GM23338 (cell line): Measurements from ENCODE around the gene FTH1. TPM values are rescaled to one million over a fixed set of nuclear protein-coding genes. Genes with fewer than 3 reads are reported as not detected.
A peak's percentile ranks its signal among the peaks of the same experiment; 100 is the strongest.

Experiments used
- ATAC-seq: fragments of 200-7000 bp; cut with Tn5 transposase; 3 replicates; pipeline ENCODE4 v1.9.1; 2020
- DNase-seq: peaks from one replicate; pipeline ENCODE4 v3.0.0-alpha.2; 2015; ENCODE audit warnings: low spot score
- H2AFZ ChIP-seq: fragments of 200-600 bp; sonication (generic); 2 replicates; pipeline ENCODE4 v1.8.0; 2016; ENCODE audit warnings: antibody characterized with exemption, mild to moderate bottlenecking, moderate library complexity
- H3F3A ChIP-seq: fragments of 200-600 bp; sonication (generic); replicated peaks from 2 replicates; pipeline ENCODE4 v1.8.0; 2017; ENCODE audit warnings: antibody characterized with exemption, mixed run types, low read depth
- H3K27ac ChIP-seq: fragments of 200-600 bp; sonication (generic); 2 replicates; pipeline ENCODE4 v1.6.1; 2016; ENCODE audit warnings: low read depth
- H3K27me3 ChIP-seq: fragments of 200-600 bp; sonication (generic); 2 replicates; pipeline ENCODE4 v1.8.0; 2016; ENCODE audit warnings: mild to moderate bottlenecking, mixed run types, moderate library complexity; ENCODE audit not compliant: insufficient read depth
- H3K36me3 ChIP-seq: fragments of 200-600 bp; sonication (generic); 2 replicates; pipeline ENCODE4 v1.8.0; 2016; ENCODE audit warnings: mild to moderate bottlenecking; ENCODE audit not compliant: insufficient read depth
- H3K4me1 ChIP-seq: fragments of 200-600 bp; sonication (generic); 2 replicates; pipeline ENCODE4 v1.8.0; 2016; ENCODE audit warnings: mild to moderate bottlenecking, moderate library complexity; ENCODE audit not compliant: insufficient read depth
- H3K4me2 ChIP-seq: fragments of 200-600 bp; sonication (generic); 2 replicates; pipeline ENCODE4 v1.7.1; 2017; ENCODE audit warnings: mixed run types
- H3K4me3 ChIP-seq: fragments of 200-600 bp; sonication (generic); 2 replicates; pipeline ENCODE4 v1.6.1; 2016; ENCODE audit warnings: mixed run types
- H3K79me2 ChIP-seq: fragments of 200-600 bp; sonication (generic); replicated peaks from 2 replicates; pipeline ENCODE4 v1.8.0; 2017; ENCODE audit warnings: mild to moderate bottlenecking; ENCODE audit not compliant: insufficient read depth
- H3K9me2 ChIP-seq: fragments of 200-600 bp; sonication (generic); 2 replicates; pipeline ENCODE4 v1.8.0; 2017; ENCODE audit not compliant: insufficient read depth
- H4K20me1 ChIP-seq: fragments of 200-600 bp; sonication (generic); replicated peaks from 2 replicates; pipeline ENCODE4 v1.8.0; 2017; ENCODE audit warnings: mild to moderate bottlenecking; ENCODE audit not compliant: insufficient read depth
- H3K27ac Mint-ChIP-seq: 2 replicates; pipeline ENCODE4 v1.8.0; 2020; ENCODE audit warnings: inconsistent platforms, mild to moderate bottlenecking, moderate library complexity, mixed read lengths
- H3K27me3 Mint-ChIP-seq: 3 replicates; pipeline ENCODE4 v1.8.0; 2022; ENCODE audit warnings: low read depth, mild to moderate bottlenecking, moderate library complexity, mixed read lengths, inconsistent platforms; ENCODE audit not compliant: insufficient read depth, poor library complexity
- H3K36me3 Mint-ChIP-seq: 3 replicates; pipeline ENCODE4 v1.8.0; 2021; ENCODE audit warnings: low read depth, mild to moderate bottlenecking, inconsistent platforms, moderate library complexity, mixed read lengths
- H3K4me1 Mint-ChIP-seq: 3 replicates; pipeline ENCODE4 v1.8.0; 2020; ENCODE audit warnings: mild to moderate bottlenecking, inconsistent platforms, mixed read lengths
- H3K4me3 Mint-ChIP-seq: 3 replicates; pipeline ENCODE4 v1.8.0; 2021; ENCODE audit warnings: moderate library complexity, mild to moderate bottlenecking, inconsistent platforms, mixed read lengths
- H3K9me3 Mint-ChIP-seq: 3 replicates; pipeline ENCODE4 v1.8.0; 2020; ENCODE audit warnings: moderate library complexity, mild to moderate bottlenecking, inconsistent platforms, mixed read lengths
- CREB1 ChIP-seq: fragments of 250-450 bp; sonication (Bioruptor Pico); IDR thresholded peaks from 2 replicates; pipeline ENCODE4 v1.5.0; 2020; ENCODE audit warnings: low read depth, mild to moderate bottlenecking, moderate library complexity
- CTCF ChIP-seq, 2 experiments: fragments of 200-600 bp in 1 of 2; sonication (generic) in 1 of 2; conservative IDR thresholded peaks; 2 replicates each; pipeline versions ENCODE4 v1.5.1 to v1.6.1; 2016 to 2017; ENCODE audit warnings: antibody characterized with exemption in 2 of 2, low read depth in 2 of 2, mild to moderate bottlenecking in 2 of 2, moderate library complexity in 1 of 2
- EZH2phosphoT487 ChIP-seq: fragments of 200-600 bp; sonication (generic); IDR thresholded peaks from one replicate; pipeline ENCODE4 v1.8.1; 2018; ENCODE audit warnings: antibody characterized with exemption; ENCODE audit not compliant: unreplicated experiment
- REST ChIP-seq: IDR thresholded peaks from one replicate; pipeline ENCODE4 v1.6.1; 2018; ENCODE audit warnings: antibody characterized with exemption; ENCODE audit not compliant: unreplicated experiment
- STAT1 ChIP-seq: IDR thresholded peaks from one replicate; pipeline ENCODE4 v1.6.1; 2016; ENCODE audit warnings: antibody characterized with exemption; ENCODE audit not compliant: unreplicated experiment
- ZNF114 ChIP-seq: fragments of 250-450 bp; sonication (Bioruptor Pico); IDR thresholded peaks from 2 replicates; pipeline ENCODE4 v1.5.0; 2020; ENCODE audit warnings: mild to moderate bottlenecking, moderate library complexity
- ZNF331 ChIP-seq: fragments of 250-450 bp; sonication (Bioruptor Pico); IDR thresholded peaks from 2 replicates; pipeline ENCODE4 v1.5.0; 2020; ENCODE audit warnings: low read depth, mild to moderate bottlenecking, moderate library complexity
- polyA plus RNA-seq: library from polyadenylated mRNA; unstranded; fragments of >200 nt; fragmentation: Nextera tagmentation; extraction: Ambion mirVana; gene quantifications from 2 replicates; pipeline ENCODE4 v1.2.1, GENCODE V29; 2016
- total RNA-seq: library from RNA; depleted of rRNA; stranded (reverse); fragments of >200 nt; shearing (Covaris generic); gene quantifications from 2 replicates; pipeline ENCODE4 v1.2.3, GENCODE V29; 2014
- TF ChIP-seq, protein P1 (sequence below): IDR thresholded peaks from 2 replicates; pipeline ENCODE4 v1.6.1; 2016; ENCODE audit warnings: antibody characterized with exemption
- TF ChIP-seq, protein P2 (sequence below): fragments of 250-450 bp; sonication (Bioruptor Pico); IDR thresholded peaks from 2 replicates; pipeline ENCODE4 v1.5.0; 2020; ENCODE audit warnings: mild to moderate bottlenecking, moderate library complexity

Gene FTH1
- total and polyA plus RNA-seq, 2 experiments from 2014 or later = 718 to 2,750 TPM

GRCh38 chr11:61925736-61926135 lies 41.7 kb downstream of the FTH1 start:
- no peak overlapping the region for H3K27ac ChIP-seq
- H3F3A ChIP-seq = peaks cover 8% of the 10 kb centered on the region; the same call in 1 of the 2 replicates
- H3K4me1 Mint-ChIP-seq = peaks cover 40% of the 10 kb centered on the region
- peaks cover 22% of the 10 kb centered on the region for H3K4me1 ChIP-seq
- no peaks in the 10 kb centered on the region for H3K36me3 Mint-ChIP-seq
- no peak overlapping the region for H3K4me3 ChIP-seq
- no peak overlapping the region for H3K27ac Mint-ChIP-seq
- H3K9me2 ChIP-seq = no peaks in the 10 kb centered on the region
- H3K27me3 Mint-ChIP-seq = peaks cover 13% of the 10 kb centered on the region
- no peak overlapping the region for H3K4me3 Mint-ChIP-seq
- no peaks in the 10 kb centered on the region for H3K27me3 ChIP-seq
- DNase-seq (no peak), ATAC-seq (no peak)
- no peaks in the 10 kb centered on the region for H3K9me3 Mint-ChIP-seq
- no peaks in the 10 kb centered on the region for H3K36me3 ChIP-seq
- H4K20me1 ChIP-seq = no peaks in the 10 kb centered on the region
- TF ChIP-seq, protein P1, sequence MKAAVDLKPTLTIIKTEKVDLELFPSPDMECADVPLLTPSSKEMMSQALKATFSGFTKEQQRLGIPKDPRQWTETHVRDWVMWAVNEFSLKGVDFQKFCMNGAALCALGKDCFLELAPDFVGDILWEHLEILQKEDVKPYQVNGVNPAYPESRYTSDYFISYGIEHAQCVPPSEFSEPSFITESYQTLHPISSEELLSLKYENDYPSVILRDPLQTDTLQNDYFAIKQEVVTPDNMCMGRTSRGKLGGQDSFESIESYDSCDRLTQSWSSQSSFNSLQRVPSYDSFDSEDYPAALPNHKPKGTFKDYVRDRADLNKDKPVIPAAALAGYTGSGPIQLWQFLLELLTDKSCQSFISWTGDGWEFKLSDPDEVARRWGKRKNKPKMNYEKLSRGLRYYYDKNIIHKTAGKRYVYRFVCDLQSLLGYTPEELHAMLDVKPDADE = no peak
- no peak for TF ChIP-seq STAT1
- H2AFZ ChIP-seq = no peak overlapping the region
- no peak overlapping the region for H3K4me2 ChIP-seq
- no peaks in the 10 kb centered on the region for H3K79me2 ChIP-seq

DNA sequence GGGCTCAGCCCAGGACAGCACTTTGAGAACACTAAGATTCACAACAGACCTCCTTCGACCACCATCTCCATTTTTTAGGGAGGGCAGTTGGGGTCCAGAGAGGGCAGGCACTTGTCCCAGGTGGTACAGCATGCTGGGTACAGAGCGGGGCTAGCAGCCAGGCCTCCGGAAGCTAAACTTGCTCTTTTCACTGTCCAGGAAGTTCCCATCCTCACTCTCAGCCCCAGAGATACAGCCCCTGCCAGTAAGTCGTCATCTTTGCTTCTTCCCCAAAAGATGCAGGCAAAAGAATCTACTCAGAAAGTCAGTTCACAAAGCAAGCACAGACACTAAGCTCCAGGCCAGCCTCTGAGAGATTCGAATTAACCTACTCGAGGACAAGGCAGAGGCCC lies 43.4 kb downstream of the FTH1 start:
- no peaks in the 10 kb centered on the region for H3K36me3 Mint-ChIP-seq
- Histone ChIP-seq H3K9me2 (no peaks in the 10 kb centered on the region), H2AFZ (peak overlapping the region; percentile 95), H3K4me3 (no peak overlapping the region), H4K20me1 (no peaks in the 10 kb centered on the region), H3F3A (peaks cover 8% of the 10 kb centered on the region; the same call in 1 of the 2 replicates), H3K4me2 (no peak overlapping the region; the same call in 1 of the 2 replicates), H3K27me3 (0 out of 2 replicates have a peak, but pooled peaks cover 1% of the 10 kb centered on the region), H3K4me1 (peaks cover 22% of the 10 kb centered on the region), H3K79me2 (no peaks in the 10 kb centered on the region), H3K27ac (no peak overlapping the region), H3K36me3 (no peaks in the 10 kb centered on the region)
- H3K9me3 Mint-ChIP-seq = no peaks in the 10 kb centered on the region
- H3K4me3 Mint-ChIP-seq = no peak overlapping the region; the same call in 2 of the 3 replicates
- H3K27ac Mint-ChIP-seq = peak overlapping the region; percentile 18; the same call in 1 of the 2 replicates
- DNase-seq = no peak
- ATAC-seq = peak; percentile 5; the same call in 1 of the 3 replicates
- peaks cover 40% of the 10 kb centered on the region for H3K4me1 Mint-ChIP-seq
- H3K27me3 Mint-ChIP-seq = peaks cover 13% of the 10 kb centered on the region
- TF ChIP-seq REST = no peak
- no peak for TF ChIP-seq CREB1 (CRISPR knock-in tag)
- TF ChIP-seq STAT1 = no peak
- TF ChIP-seq EZH2phosphoT487 = no peak
- TF ChIP-seq, protein P2, sequence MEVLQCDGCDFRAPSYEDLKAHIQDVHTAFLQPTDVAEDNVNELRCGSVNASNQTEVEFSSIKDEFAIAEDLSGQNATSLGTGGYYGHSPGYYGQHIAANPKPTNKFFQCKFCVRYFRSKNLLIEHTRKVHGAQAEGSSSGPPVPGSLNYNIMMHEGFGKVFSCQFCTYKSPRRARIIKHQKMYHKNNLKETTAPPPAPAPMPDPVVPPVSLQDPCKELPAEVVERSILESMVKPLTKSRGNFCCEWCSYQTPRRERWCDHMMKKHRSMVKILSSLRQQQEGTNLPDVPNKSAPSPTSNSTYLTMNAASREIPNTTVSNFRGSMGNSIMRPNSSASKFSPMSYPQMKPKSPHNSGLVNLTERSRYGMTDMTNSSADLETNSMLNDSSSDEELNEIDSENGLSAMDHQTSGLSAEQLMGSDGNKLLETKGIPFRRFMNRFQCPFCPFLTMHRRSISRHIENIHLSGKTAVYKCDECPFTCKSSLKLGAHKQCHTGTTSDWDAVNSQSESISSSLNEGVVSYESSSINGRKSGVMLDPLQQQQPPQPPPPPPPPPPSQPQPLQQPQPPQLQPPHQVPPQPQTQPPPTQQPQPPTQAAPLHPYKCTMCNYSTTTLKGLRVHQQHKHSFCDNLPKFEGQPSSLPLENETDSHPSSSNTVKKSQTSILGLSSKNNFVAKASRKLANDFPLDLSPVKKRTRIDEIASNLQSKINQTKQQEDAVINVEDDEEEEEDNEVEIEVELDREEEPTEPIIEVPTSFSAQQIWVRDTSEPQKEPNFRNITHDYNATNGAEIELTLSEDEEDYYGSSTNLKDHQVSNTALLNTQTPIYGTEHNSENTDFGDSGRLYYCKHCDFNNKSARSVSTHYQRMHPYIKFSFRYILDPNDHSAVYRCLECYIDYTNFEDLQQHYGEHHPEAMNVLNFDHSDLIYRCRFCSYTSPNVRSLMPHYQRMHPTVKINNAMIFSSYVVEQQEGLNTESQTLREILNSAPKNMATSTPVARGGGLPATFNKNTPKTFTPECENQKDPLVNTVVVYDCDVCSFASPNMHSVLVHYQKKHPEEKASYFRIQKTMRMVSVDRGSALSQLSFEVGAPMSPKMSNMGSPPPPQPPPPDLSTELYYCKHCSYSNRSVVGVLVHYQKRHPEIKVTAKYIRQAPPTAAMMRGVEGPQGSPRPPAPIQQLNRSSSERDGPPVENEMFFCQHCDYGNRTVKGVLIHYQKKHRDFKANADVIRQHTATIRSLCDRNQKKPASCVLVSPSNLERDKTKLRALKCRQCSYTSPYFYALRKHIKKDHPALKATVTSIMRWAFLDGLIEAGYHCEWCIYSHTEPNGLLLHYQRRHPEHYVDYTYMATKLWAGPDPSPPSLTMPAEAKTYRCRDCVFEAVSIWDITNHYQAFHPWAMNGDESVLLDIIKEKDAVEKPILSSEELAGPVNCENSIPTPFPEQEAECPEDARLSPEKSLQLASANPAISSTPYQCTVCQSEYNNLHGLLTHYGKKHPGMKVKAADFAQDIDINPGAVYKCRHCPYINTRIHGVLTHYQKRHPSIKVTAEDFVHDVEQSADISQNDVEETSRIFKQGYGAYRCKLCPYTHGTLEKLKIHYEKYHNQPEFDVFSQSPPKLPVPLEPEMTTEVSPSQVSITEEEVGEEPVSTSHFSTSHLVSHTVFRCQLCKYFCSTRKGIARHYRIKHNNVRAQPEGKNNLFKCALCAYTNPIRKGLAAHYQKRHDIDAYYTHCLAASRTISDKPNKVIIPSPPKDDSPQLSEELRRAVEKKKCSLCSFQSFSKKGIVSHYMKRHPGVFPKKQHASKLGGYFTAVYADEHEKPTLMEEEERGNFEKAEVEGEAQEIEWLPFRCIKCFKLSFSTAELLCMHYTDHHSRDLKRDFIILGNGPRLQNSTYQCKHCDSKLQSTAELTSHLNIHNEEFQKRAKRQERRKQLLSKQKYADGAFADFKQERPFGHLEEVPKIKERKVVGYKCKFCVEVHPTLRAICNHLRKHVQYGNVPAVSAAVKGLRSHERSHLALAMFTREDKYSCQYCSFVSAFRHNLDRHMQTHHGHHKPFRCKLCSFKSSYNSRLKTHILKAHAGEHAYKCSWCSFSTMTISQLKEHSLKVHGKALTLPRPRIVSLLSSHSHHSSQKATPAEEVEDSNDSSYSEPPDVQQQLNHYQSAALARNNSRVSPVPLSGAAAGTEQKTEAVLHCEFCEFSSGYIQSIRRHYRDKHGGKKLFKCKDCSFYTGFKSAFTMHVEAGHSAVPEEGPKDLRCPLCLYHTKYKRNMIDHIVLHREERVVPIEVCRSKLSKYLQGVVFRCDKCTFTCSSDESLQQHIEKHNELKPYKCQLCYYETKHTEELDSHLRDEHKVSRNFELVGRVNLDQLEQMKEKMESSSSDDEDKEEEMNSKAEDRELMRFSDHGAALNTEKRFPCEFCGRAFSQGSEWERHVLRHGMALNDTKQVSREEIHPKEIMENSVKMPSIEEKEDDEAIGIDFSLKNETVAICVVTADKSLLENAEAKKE = no peak
- no peak for TF ChIP-seq ZNF114 (CRISPR knock-in tag)
- no peak for TF ChIP-seq ZNF331 (CRISPR knock-in tag)
- no peak for TF ChIP-seq CTCF (conservative IDR thresholded peaks at IDR 0.05; ENCODE audit: low read depth in 2 of 2)
